HG03520 (cell line): ENCODE measurements around the gene NRL.
"Not testable (repeated sequence)": the region's sequence is repeated elsewhere in the genome, so short reads cannot be mapped to it uniquely, and the experiment has no call there.

Experiments used
- ATAC-seq: cut with Tn5 transposase; IDR thresholded peaks from one replicate; pipeline ENCODE4 v1.9.1; 2021; ENCODE audit warnings: mild to moderate bottlenecking, moderate library complexity; ENCODE audit not compliant: unreplicated experiment

Gene NRL

DNA sequence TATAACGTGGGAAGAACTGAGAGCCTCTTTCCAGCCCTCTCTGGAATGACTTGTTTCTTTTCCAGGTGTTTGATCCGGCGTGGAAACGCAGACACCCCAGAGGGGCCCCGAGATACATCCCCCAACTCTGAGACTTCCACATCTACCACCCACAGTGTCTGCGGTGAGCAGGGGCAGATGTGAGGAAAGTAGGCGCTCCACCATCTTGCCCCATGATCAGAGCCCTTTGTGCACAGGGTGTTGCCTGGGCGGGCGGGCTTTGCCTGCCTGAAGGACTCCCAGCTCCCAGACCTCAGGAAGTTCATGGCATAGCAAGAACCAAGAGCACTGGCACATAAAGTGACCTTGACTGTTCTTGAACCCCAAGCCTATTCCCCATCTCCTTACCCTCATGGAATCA is 60.1 kb downstream of the NRL start:
- no peak for ATAC-seq

DNA sequence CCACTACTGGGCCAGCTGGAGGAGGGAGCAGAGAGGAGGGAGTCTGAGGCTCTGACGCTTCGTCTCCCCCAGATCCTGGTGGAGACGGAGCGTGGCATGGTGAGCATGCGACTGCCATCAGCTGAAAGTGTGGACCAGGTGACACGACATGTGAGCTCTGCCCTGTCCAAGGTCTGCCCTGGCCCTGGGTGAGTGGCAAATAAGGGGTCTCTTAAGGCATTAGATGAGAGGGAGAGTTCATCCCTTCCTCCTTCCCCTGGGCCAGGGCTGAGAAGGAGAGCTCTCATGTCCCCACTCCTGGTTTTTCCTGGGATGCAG is 60.5 kb downstream of the NRL start:
- ATAC-seq: no peak

DNA sequence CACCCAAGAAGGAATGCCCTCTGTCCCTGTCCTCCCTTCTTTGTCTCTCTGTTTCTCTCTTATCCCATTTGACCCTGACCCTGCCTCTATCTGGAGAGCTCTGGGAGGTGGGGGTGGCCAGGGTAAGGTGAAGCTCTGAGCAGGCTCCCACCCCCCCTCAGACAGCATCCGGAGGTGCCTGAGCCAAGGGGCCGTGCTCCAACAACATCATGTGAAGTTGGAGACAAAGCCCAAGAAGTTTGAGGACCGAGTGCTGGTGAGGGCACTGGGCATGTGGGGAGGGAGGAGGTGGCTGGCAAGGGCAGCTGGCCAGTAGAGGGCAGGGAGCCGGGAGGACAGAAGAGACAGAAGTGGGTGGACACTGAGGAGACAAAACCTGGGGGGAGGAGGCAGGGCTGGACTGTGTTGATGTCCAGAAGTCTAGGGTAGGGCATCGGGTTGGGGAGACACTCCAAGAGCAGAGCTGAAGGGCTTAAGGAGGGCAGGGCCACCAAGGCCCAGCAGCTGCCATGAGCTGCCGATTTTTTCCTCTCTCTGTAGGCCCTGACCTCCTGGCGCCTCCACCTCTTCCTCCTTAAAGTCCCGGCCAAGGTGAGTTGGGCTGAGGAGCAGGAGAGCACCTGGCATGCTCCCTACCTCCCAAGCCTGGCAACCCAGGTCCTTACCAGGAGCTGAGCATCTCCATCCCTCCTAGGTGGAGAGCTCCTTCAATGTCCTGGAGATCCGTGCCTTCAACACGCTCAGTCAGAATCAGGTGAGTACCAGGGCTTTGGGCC is 61.0 kb downstream of the NRL start:
- ATAC-seq: no peak

DNA sequence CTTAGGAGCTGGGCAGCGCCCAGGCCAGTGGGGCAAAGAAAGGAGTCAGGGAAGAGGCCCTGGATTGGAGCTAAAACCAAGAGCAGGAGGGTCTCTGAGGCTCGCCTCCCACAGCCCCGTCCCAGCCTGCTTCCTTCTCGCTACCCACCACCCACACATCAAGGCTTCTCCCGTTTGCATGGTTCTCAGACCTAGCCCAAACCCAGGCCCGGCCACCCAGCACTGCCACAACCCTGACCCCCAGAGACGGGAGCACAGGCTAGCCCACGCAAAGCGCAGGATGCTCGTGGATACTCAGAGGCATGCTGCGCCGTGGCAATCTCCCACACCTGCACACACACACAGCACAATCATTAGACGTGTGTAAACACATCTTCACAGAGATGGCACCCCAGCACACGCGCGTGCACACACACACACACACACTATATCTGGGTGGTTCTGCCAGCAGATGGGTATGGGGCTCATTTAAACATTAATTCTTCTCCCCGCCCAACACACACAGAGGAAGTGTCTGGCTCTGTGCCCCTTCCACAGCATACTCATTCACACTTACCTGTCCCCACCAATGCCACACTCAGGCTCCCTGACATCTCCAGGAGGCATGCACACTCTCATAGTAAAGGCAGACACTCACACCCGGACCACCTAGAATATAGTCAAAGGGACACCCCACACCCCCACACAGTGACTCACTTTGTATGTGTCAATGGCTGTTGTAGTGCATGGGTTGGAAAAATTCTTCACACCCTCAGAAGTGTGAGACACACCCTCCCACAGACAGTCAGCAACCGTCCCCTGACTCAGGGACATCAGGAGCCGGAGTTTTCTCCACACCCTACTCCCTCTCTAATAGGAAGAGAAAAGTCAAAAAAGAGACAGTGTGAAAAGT is 61.8 kb downstream of the NRL start:
- ATAC-seq: no peak

DNA sequence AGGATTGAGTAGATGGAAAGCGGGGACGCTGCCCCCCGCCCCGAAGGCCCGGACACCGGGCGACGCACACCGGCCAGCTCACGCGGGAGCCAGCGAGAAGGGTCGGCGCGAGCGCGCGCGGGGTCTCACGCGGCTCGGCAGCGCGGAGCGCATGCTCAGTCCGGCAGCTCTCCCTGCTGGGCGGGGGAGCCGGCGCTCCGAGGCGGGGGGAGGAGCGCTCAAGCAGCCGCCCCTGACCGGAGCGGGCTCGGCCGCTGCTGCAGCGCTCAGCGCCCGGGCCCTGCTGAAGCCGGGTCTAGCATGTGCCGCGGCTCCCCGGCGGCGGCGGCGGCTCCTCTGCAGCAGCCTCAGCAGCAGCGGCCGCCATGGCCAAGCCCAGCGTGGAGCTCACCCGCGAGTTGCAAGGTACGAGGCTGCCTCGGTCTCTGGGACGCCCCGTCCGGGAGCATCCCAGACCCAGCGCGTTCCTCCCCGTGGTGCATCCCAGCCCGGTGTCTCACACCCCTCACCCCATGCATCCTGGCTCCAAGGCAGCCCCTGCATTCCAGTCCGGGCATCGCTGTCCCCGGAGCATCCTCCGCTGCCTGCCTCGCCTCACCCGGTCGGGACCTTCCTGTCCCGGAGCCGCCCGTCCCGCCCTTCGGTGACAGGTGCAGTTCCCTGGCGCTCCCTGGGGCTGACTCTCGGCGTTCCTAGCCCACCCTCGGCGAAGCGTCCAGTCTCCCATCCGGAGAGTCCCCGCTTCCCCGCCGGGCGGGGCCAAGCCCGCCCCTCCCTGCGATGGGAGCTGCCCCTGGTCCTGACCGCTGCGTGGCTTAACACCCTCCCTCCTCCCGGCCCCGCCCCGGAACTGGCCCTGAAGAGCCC is 62.7 kb downstream of the NRL start, which contains the start of gene CARMIL3:
TSS of gene CARMIL3 (plus strand) at position 221 of the 867 bp plus-strand sequence. CDS start at position 366, 145 bp downstream.
- peak; percentile 59 for ATAC-seq

DNA sequence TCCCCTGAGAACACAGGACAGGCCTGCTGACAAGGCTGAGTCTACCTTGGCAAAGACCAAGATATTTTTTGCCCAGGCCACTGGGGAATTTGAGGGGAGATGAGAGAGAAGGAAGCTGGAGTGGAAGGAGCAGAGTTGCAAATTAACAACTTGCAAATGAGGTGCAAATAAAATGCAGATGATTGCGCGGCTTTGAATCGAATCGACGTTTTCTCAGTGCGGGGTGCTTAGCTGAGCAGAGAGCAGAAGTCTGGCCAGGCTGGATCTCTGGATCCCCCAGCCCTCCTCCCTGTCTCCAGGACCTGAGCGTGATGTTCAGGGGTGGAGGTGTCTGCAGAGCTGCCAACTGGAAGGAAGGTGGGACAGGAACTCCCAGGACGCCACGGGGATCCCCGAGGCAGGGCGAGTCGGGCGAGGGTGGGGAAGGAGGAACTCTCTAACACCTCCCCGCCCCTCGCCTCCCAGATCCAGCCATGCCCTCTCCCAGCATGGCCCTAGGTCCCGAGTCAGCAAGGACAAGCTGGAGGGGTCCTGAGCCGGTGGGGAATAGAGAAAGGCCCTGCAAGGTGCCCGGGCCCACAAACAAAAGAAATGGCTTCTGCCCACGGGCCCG is 63.5 kb downstream of the NRL start:
- peak; percentile 4 for ATAC-seq

DNA sequence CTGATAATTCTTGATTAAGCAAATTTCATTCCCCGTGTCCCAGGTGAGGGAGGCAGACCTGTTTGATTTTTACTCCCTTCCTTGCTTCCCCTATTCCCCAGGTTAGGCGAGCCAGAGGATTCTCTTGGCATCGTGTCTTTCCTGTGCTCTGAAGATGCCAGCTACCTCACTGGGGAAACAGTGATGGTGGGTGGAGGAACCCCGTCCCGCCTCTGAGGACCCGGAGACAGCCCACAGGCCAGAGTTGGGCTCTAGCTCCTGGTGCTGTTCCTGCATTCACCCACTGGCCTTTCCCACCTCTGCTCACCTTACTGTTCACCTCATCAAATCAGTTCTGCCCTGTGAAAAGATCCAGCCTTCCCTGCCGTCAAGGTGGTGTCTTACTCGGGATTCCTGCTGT is 64.0 kb downstream of the NRL start:
- ATAC-seq: not testable (repeated sequence)

DNA sequence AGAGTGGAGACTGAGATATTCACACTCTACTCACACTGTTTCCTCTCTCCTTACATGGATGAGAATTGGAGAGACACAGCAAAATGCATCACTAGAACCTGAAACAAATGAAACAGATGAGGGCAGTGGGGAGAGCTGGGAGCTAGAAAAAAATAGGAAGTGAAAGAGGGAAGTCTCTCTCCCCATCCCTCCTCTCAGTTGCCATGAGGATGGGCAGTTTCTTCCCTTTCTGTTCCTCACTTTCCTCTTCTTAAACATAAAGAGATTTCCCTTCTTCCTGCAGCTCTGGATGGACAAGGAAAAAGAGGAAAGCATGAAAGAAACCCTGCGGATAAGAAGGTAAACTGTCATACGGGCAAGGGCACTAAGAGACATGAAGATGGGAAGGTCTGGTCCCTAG is 65.7 kb downstream of the NRL start:
- not testable (repeated sequence) for ATAC-seq

DNA sequence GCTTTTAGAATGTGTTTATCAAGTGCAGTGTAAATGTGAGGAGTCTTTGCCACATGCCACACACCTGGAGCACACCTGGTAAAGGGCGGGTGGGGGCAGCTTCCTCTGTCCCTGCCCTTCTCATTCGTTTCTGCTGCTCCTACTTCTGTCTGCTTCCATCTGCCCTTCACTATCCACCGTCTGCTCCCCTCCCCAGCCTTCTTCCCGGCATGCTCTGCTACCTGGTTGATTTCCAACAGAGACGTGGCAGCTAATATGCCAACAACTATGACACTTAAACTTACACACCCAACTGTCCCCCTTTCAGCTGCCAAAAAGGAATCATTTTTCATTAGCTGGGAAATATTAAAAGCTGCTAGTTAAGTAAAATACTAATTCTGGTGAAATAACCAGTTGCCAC is 72.0 kb downstream of the NRL start:
- ATAC-seq: no peak

DNA sequence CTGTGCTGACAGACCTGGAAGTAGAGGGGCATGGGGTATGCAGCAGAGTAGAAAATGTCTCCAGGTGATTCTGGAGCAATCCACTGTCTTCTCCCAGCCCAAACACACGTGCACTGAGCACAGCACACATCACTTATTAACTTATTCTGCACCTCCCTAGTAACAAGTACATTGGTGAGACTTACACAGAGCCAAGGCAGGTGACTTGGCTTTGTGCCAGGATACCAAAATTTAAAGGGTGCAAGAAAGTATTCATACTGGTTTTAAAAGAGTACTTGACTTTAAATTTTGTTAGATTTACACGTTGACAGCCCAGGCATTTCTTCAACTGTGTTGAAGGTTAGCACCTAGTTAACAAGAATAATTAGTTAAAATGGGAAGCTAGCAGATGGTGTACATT is 74.1 kb downstream of the NRL start:
- no peak for ATAC-seq

DNA sequence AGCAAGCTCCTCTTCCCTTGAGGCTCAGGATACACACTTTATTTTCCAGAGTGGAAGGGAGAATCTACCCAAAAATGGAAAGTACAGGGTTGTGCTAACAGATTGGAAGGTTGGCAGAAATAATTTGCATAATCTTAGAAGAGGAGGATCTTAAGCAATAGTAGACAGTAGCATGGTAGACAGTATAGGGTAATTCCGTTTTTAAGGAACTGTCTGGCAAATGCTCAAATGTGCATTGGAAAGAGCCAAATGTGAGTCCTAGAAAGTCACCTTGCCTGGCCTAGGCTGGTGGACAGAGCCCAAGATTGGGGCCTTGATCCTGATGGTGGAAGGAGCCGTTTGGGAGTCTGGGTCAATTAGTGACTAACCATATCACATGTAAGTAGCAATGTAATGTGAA is 76.1 kb downstream of the NRL start:
- ATAC-seq: no peak

DNA sequence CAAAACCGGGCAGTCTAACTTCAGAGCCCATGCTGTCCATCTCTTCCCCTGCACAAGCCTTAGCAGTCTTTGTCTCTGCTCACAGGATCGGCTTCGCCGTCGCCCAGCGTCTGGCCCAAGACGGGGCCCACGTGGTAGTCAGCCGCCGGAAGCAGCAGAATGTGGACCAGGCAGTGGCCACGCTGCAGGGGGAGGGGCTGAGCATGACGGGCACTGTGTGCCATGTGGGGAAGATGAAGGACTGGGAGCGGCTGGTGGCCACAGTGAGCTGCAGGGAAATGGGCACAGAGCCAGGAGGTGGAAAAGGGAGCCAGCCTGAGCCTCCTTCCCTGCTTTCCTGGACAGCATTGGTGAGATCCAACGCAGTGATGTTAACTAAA is 77.1 kb downstream of the NRL start:
- ATAC-seq: no peak

DNA sequence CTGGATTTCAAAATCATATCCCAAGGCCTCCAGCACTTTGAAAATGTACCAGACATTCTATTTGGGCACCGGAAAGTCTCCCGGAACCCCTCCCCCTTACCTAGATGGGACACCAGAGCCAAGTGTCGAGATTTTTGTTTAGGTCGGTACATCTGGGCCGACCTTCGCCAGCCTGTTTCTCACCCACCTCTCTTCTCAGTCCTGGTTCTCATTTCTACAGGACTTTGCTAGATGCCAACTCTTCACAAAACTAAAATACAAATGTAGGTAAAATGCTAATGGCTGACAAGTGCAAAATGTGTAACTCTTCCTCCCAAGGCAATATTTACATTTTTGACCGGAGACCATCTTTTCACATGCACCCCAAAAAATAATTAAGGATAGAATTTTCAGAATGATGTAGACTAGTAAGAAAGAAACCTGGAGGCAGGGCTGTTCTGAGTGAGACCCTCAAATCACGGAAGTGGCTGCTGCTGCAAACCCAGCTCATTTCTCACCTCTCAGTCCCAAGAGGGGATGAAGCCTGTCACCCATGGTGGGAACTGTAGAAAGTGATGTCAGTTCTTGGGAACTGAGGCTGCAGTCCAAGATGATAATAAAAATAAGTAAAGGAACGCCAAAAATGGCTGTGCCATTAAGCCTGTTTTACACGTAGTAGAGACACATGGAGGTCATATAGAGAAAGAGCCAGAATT is 77.6 kb downstream of the NRL start:
- not testable (repeated sequence) for ATAC-seq

DNA sequence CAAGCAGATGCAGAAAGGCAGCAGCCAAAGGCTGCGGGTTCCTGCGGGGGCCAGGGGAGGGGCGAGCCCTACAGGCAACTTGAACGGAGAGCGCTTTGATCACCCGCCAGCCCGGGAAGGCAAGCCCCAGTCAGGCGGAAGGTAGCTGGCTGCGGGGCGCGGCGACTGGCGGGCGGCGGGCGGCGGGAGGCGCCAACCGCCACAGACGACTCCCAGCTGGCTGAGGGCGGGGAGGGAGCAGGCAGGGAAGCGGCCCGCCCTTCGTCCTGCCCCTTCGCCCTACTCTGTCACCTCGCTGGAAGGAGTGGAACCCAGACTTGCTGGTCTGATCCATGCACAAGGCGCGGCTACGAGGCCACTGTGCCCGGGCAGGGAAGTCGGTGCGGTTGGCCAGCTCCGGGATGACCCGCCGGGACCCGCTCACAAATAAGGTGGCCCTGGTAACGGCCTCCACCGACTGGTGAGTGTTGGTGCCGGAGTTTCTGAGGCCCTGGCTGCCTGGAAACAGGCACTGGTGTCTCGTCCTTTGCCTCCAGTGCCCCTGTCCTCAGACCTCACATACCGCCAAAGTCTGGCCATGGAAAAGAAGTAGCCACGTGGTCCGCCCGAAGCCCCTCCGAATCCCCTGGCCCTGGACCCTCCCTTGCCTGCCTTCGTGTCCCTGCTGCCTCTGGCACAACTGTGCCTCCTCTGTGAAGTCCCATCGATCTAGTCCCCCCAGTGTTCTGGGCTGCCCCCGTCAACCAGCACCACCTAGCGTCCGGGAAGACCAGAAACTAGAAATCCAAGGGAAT is 78.4 kb downstream of the NRL start:
- peak; percentile 43 for ATAC-seq

DNA sequence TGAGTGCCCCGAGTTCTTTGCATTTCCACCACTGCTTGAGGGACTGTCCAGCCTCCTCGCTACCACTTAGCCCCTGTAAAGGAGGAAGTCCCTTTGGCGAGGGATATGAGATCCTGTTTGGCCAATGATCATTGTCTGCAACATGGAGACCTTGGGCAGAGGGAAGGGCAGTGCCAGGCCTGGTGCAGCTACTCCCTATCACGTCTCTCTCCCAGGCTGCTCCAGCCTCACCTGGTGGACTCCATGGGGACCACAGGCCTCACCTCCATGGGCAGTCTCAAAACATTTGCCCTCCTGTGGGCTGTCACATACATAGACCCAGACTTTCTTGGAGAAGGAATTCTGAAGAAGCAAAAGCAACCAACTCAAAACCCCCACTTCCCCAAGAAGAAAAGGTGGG is 79.0 kb downstream of the NRL start:
- not testable (repeated sequence) for ATAC-seq

DNA sequence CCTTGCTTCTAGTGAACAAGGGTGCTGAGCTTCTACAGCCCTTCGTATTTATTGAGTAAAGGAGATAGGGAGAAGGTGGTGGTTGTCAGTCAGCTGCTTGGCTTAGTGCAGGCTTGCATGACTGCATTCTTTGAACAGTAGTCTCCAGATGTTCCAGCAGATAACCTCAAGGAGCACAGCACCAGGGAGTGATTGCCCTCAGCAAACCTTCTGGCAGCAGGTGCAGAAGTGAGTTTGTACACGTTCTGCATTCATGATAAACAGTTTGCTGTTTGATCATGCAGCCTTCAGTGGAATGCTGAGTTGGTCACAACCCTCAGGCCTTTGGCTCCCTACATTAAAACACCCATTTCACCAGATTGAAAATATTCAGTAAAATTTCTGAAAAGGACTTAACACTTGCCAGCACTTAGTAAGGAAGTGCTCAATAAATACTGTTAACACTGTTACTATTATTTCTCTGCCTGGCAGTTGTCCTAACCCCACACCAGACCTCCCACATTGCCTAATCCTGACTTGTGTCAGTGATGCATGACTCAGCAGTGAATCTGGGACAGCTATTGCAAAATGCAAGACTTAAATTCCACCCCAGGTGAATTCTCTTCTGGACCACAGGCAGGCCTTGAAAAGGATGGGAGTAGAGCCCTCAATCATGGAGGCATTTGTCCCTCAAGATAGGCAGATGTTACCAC is 81.9 kb downstream of the NRL start:
- no peak for ATAC-seq

DNA sequence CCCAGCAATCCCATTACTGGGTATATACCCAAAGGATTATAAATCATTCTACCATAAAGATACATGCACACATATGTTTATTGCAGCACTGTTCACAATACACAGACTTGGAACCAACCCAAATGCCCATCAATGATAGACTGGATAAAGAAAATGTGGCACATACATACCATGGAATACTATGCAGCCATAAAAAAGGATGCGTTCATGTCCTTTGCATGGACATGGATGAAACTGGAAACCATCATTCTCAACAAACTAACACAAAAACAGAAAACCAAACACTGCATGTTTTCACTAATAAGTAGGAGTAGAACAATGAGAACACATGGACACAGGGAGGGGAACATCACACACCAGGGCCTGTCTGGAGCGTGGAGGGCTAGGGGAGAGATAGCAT is 83.4 kb downstream of the NRL start:
- ATAC-seq: not testable (repeated sequence)

DNA sequence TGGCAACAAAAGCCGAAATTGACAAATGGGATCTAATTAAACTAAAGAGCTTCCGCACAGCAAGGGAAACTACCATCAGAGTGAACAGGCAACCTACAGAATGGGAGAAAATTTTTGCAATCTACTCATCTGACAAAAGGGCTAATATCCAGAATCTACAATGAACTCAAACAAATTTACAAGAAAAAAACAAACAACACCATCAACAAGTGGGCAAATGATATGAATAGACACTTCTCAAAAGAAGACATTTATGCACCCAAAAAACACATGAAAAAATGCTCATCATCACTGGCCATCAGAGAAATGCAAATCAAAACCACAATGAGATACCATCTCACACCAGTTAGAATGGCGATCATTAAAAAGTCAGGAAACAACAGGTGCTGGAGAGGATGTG is 85.1 kb downstream of the NRL start:
- not testable (repeated sequence) for ATAC-seq
